H1 (cell line): ENCODE results near the gene MLF2. TPM values are rescaled to one million over a fixed set of nuclear protein-coding genes. Genes with fewer than 3 reads are reported as not detected.

Experiments used
- CTCF ChIA-PET: fragments of 300-600 bp; sonication (Branson Sonifier 250); formaldehyde crosslinking; loops from one replicate; lab custom pipeline; 2021; ENCODE audit not compliant: partially characterized antibody; lab: Charles Lee
- POLR2A ChIA-PET: fragments of 300-600 bp; sonication (Branson Sonifier 250); formaldehyde crosslinking; loops from one replicate; lab custom pipeline; 2021; ENCODE audit warnings: inconsistent platforms; ENCODE audit not compliant: partially characterized antibody; lab: Charles Lee
- DNase-seq, 2 experiments: peaks; one replicate each; pipeline versions ENCODE4 v3.0.0 to v3.0.0-alpha.2; 2010 to 2022; ENCODE audit warnings: low spot score in 2 of 2, low read depth in 1 of 2, mixed read lengths in 1 of 2
- FAIRE-seq: peaks from 2 replicates; lab custom pipeline; 2011; peaks lifted over from hg19 to GRCh38; lab: Jason Lieb, UNC
- H2AFZ ChIP-seq: 2 replicates; pipeline ENCODE4 v1.8.1; 2012; ENCODE audit warnings: low read length, inconsistent platforms
- H2AK5ac ChIP-seq: 2 replicates; pipeline ENCODE4 v1.6.1; 2013; ENCODE audit warnings: low read depth, low read length
- H2BK120ac ChIP-seq: replicated peaks from 2 replicates; pipeline ENCODE3; 2013; ENCODE audit warnings: low read depth, low read length, inconsistent platforms
- H2BK12ac ChIP-seq: 2 replicates; pipeline ENCODE4 v1.6.1; 2013; ENCODE audit warnings: low read depth, low read length
- H2BK15ac ChIP-seq: 2 replicates; pipeline ENCODE4 v1.6.1; 2013; ENCODE audit warnings: low read length
- H2BK20ac ChIP-seq: 2 replicates; pipeline ENCODE4 v1.6.1; 2013; ENCODE audit warnings: low read length
- H2BK5ac ChIP-seq: 2 replicates; pipeline ENCODE4 v1.6.1; 2013; ENCODE audit warnings: low read depth, low read length
- H3K14ac ChIP-seq: 2 replicates; pipeline ENCODE4 v1.6.1; 2013; ENCODE audit warnings: inconsistent platforms; ENCODE audit not compliant: insufficient read length
- H3K18ac ChIP-seq: 2 replicates; pipeline ENCODE4 v1.6.1; 2013; ENCODE audit warnings: low read length; ENCODE audit errors: extremely low read depth
- H3K23ac ChIP-seq: 2 replicates; pipeline ENCODE4 v1.6.1; 2013; ENCODE audit warnings: inconsistent platforms; ENCODE audit not compliant: insufficient read length
- H3K23me2 ChIP-seq: 2 replicates; pipeline ENCODE4 v1.6.1; 2013; ENCODE audit warnings: low read depth, low read length
- H3K27ac ChIP-seq: 2 replicates; pipeline ENCODE4 v1.6.1; 2011; ENCODE audit warnings: low read depth, low read length, inconsistent platforms
- H3K27me3 ChIP-seq, 4 experiments: replicated peaks in 1 of 4; 1 replicate in 1 of 4; 2 replicates in 3 of 4; pipeline versions ENCODE4 v1.6.1 to v1.8.1; 2011 to 2013; ENCODE audit warnings: low read length in 3 of 4, mild to moderate bottlenecking in 3 of 4, inconsistent platforms in 2 of 4, mixed read lengths in 2 of 4, moderate library complexity in 1 of 4; ENCODE audit not compliant: control insufficient read depth in 3 of 4, insufficient read depth in 3 of 4; ENCODE audit errors: extremely low read depth in 1 of 4
- H3K36me3 ChIP-seq, 4 experiments: 2 replicates each; pipeline versions ENCODE4 v1.6.1 to v1.8.1; 2011 to 2013; ENCODE audit warnings: mild to moderate bottlenecking in 4 of 4, low read length in 3 of 4, moderate library complexity in 2 of 4, control low read depth in 1 of 4, inconsistent platforms in 1 of 4; ENCODE audit not compliant: insufficient read depth in 4 of 4, control insufficient read depth in 2 of 4
- H3K4ac ChIP-seq: replicated peaks from 2 replicates; pipeline ENCODE3; 2013; ENCODE audit warnings: low read length, low read depth, mixed read lengths, inconsistent platforms; ENCODE audit not compliant: insufficient read length
- H3K4me1 ChIP-seq, 4 experiments: replicated peaks in 1 of 4; 1 replicate in 1 of 4; 2 replicates in 3 of 4; pipeline versions ENCODE4 v1.6.1 to v1.8.1; 2011 to 2013; ENCODE audit warnings: low read length in 3 of 4, inconsistent platforms in 2 of 4, mixed read lengths in 1 of 4; ENCODE audit not compliant: insufficient read depth in 4 of 4, control insufficient read depth in 3 of 4
- H3K4me2 ChIP-seq, 2 experiments: 2 replicates each; pipeline versions ENCODE4 v1.6.1 to v1.8.1; 2011 to 2013; ENCODE audit warnings: low read depth in 2 of 2, low read length in 2 of 2, control low read depth in 1 of 2, inconsistent platforms in 1 of 2, mild to moderate bottlenecking in 1 of 2; ENCODE audit not compliant: insufficient read depth in 1 of 2
- H3K4me3 ChIP-seq, 4 experiments: fragments of 200-600, 300-600 bp in 1 of 4; sonication (generic), shearing (Covaris generic), sonication (Bioruptor Twin) in 1 of 4; 2 replicates each; pipeline versions ENCODE4 v1.5.1 to v1.8.1; 2011 to 2016; ENCODE audit warnings: low read length in 4 of 4, low read depth in 3 of 4, control low read depth in 2 of 4, inconsistent platforms in 2 of 4, mild to moderate bottlenecking in 2 of 4, mixed read lengths in 1 of 4, moderate library complexity in 1 of 4; ENCODE audit not compliant: insufficient read depth in 2 of 4; ENCODE audit errors: extremely low read depth in 1 of 4
- H3K56ac ChIP-seq: replicated peaks from 2 replicates; pipeline ENCODE3; 2013; ENCODE audit warnings: low read depth, mild to moderate bottlenecking, mixed read lengths, low read length, inconsistent platforms; ENCODE audit not compliant: insufficient read length
- H3K79me1 ChIP-seq: 2 replicates; pipeline ENCODE4 v1.6.1; 2013; ENCODE audit warnings: low read depth, low read length, control low read depth
- H3K79me2 ChIP-seq, 2 experiments: 2 replicates each; pipeline versions ENCODE4 v1.6.1 to v1.8.1; 2012 to 2013; ENCODE audit warnings: low read length in 2 of 2, mild to moderate bottlenecking in 2 of 2, inconsistent platforms in 1 of 2; ENCODE audit not compliant: insufficient read depth in 2 of 2, control insufficient read depth in 1 of 2
- H3K9ac ChIP-seq, 4 experiments: replicated peaks in 1 of 4; 1 replicate in 1 of 4; 2 replicates in 3 of 4; pipeline versions ENCODE4 v1.6.1 to v1.8.1; 2011 to 2013; ENCODE audit warnings: low read depth in 3 of 4, low read length in 3 of 4, control low read depth in 2 of 4, mild to moderate bottlenecking in 2 of 4, moderate library complexity in 2 of 4, inconsistent platforms in 1 of 4; ENCODE audit errors: extremely low read depth in 1 of 4
- H3K9me3 ChIP-seq, 2 experiments: 2 replicates each; pipeline versions ENCODE4 v1.6.1 to v1.8.1; 2012 to 2013; ENCODE audit warnings: mild to moderate bottlenecking in 2 of 2, moderate library complexity in 2 of 2, control low read depth in 1 of 2, inconsistent platforms in 1 of 2, low read depth in 1 of 2, low read length in 1 of 2, mixed read lengths in 1 of 2; ENCODE audit not compliant: insufficient read depth in 2 of 2
- H4K20me1 ChIP-seq, 2 experiments: replicated peaks in 1 of 2; 2 replicates each; pipeline versions ENCODE3 to v1.8.1; 2011 to 2013; ENCODE audit warnings: inconsistent platforms in 2 of 2, low read length in 2 of 2, mild to moderate bottlenecking in 1 of 2; ENCODE audit not compliant: insufficient read depth in 2 of 2, control insufficient read depth in 1 of 2
- H4K5ac ChIP-seq: 2 replicates; pipeline ENCODE4 v1.6.1; 2013; ENCODE audit warnings: low read length, low read depth, mixed read lengths, inconsistent platforms; ENCODE audit not compliant: insufficient read length
- H4K8ac ChIP-seq: 2 replicates; pipeline ENCODE4 v1.8.0; 2013; ENCODE audit warnings: mild to moderate bottlenecking, moderate library complexity, low read length, inconsistent platforms; ENCODE audit not compliant: insufficient read depth; ENCODE audit errors: extremely low read depth
- H4K91ac ChIP-seq: replicated peaks from 2 replicates; pipeline ENCODE3; 2013; ENCODE audit warnings: low read length, mixed read lengths, inconsistent platforms; ENCODE audit not compliant: insufficient read length
- JUN ChIP-seq: IDR thresholded peaks from 2 replicates; pipeline ENCODE4 v1.6.1; 2011; ENCODE audit warnings: low read depth, mild to moderate bottlenecking, improper control_type of control experiment, low read length
- WGBS, 2 experiments: shearing (Covaris generic) in 1 of 2; methylation state at CpG; one replicate each; pipeline versions ENCODE4 v1.1.6 to v1.1.7; 2013 to 2015; ENCODE audit warnings: low lambda C conversion rate in 2 of 2, mixed read lengths in 2 of 2, inconsistent platforms in 1 of 2, low coverage in 1 of 2, missing lambda C conversion rate in 1 of 2; ENCODE audit not compliant: insufficient replicate concordance in 2 of 2, insufficient coverage in 1 of 2, insufficient read length in 1 of 2; ENCODE audit errors: extremely low coverage in 1 of 2, missing lambda C conversion rate in 1 of 2; 5-methylcytosine and 5-hydroxymethylcytosine counted together
- polyA plus RNA-seq, 7 experiments: library from polyadenylated mRNA; depleted of rRNA in 3 of 7; stranded (reverse) in 5 of 7; unstranded in 2 of 7; fragments of >200 nt in 5 of 7; fragments of 200-250 nt in 2 of 7; gene quantifications; 1 replicate in 5 of 7; 2 replicates in 1 of 7; 4 replicates in 1 of 7; pipeline versions ENCODE4 v1.2.1 to v1.2.3, GENCODE V29; 2011 to 2013; ENCODE audit warnings: missing spikeins in 2 of 7, mixed read lengths in 2 of 7
- total RNA-seq: library from RNA; stranded (reverse); fragmentation: NEBNext Ultra II Directional; extraction: Animal tissue kit (Norgen Biotek cat#: 25700); gene quantifications from 2 replicates; pipeline ENCODE4 v1.2.1, GENCODE V29; 2021

The MLF2 gene
- total and polyA plus RNA-seq, 2 of the 8 experiments (the other 6 are each of a cell fraction or from before 2014, with no cell fraction given) = 229 to 401 TPM

DNA sequence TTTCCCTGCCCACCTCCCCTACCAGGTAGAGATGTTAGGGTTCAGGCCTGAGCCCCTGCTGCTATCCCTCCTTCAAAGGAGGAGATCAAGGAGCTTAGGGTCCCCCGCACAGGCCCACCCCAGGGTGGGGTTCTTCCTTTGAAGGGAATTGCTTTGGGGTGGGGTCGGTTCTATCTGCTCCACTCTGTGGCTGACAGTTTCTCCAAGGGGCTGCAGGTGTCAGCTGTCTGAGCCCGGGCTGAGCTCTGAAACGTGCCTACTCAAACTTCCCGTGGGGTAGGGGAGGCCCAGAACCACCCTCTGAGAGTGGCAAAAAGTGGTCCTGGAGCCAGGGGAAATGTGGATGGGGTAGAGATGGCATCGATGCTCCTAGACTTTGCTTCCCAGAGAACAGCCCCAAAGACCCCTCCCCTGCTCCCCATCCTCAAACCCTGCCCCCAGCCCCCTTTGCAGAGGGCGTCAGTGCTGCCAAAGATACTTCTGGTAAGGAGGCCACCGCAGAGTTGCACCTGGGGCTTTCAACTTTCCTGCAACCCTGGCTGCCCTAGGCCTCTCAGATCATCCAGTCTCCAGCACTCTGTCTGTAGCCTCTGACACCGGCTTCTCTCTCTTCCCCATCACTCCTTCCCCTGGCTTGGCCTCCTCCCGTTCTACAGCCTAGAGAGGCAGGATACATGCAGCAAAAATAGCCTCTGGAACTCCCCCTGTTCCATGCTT is 30.1 kb upstream of the MLF2 start:
- Histone ChIP-seq H3K9me3 (no peaks in the 10 kb centered on the region), H2BK120ac (no peak overlapping the region), H3K4me2 (no peak overlapping the region), H3K18ac (no peak overlapping the region), H3K36me3 (no peaks in the 10 kb centered on the region), H3K56ac (no peak overlapping the region), H3K14ac (no peak overlapping the region), H3K4me1 (peaks cover 7 to 17% (median 10%) of the 10 kb centered on the region in 4 experiments), H2BK5ac (no peak overlapping the region), H3K4me3 (no peak overlapping the region), H4K5ac (no peak overlapping the region), H3K27me3 (peaks cover 0 to under 1% (median under 1%) of the 10 kb centered on the region in 4 experiments; a peak in 1 of 7 replicates), H3K79me1 (no peaks in the 10 kb centered on the region), H3K23ac (no peak overlapping the region), H2BK12ac (no peak overlapping the region), H2BK15ac (no peak overlapping the region), H3K23me2 (peaks cover 8% of the 10 kb centered on the region), H3K79me2 (no peaks in the 10 kb centered on the region), H2BK20ac (no peak overlapping the region), H2AFZ (no peak overlapping the region), H2AK5ac (no peak overlapping the region), H3K4ac (no peak overlapping the region), H3K27ac (no peak overlapping the region), H4K8ac (no peak overlapping the region), H4K91ac (no peak overlapping the region), H3K9ac (no peak overlapping the region), H4K20me1 (no peaks in the 10 kb centered on the region)
- no peak for TF ChIP-seq JUN
- FAIRE-seq (no peak), DNase-seq (no peak)
- POLR2A ChIA-PET = interaction anchor here (0.9 to 10.4 kb wide), 7 partner anchors 10 to 84 kb away, joined by 3 to 97 read pairs (median 3); partner anchors contain the start of genes PTMS and TPI1
- CTCF ChIA-PET = interaction anchor here (0.9 to 29.6 kb wide), 6 partner anchors 10 to 162 kb away, joined by 3 to 532 read pairs (median 68); partner anchors contain the start of genes GNB3, GPR162, LAG3 and MLF2
- WGBS, 2 experiments = 84% methylated on average over 9 of the region's 10 CpGs; no CpG with 5 or more reads in 1 of the 2 experiments
